A549 (cell line): ENCODE results near the gene OPRD1. TPM values are rescaled to one million over a fixed set of nuclear protein-coding genes. Genes with fewer than 3 reads are reported as not detected.

Source experiments
- ATAC-seq, 2 experiments: fragments of 200-7000 bp in 1 of 2; fragments of >200 bp in 1 of 2; cut with Nextera tagmentation in 1 of 2; cut with Tn5 transposase in 1 of 2; 3 replicates each; pipeline versions ENCODE4 v1.8.0 to v1.9.1; 2018 to 2020; ENCODE audit warnings: mild to moderate bottlenecking in 1 of 2, moderate library complexity in 1 of 2
- CTCF ChIA-PET: fragments of 300-600 bp; sonication (Branson Sonifier 250); formaldehyde crosslinking; extraction: SDS; loops from one replicate; lab custom pipeline; 2021; ENCODE audit warnings: antibody characterized with exemption, inconsistent platforms; lab: Yijun Ruan, JAX
- POLR2A ChIA-PET: fragments of 350-600 bp; formaldehyde crosslinking; extraction: SDS; loops from one replicate; lab custom pipeline; 2021; ENCODE audit warnings: antibody characterized with exemption, inconsistent platforms; lab: Yijun Ruan, JAX
- DNase-seq, 2 experiments: peaks; one replicate each; pipeline versions ENCODE4 v3.0.0 to v3.0.0-alpha.2; 2011 to 2016; ENCODE audit warnings: low read depth in 1 of 2, low spot score in 1 of 2
- FAIRE-seq: peaks from 2 replicates; lab custom pipeline; 2011; peaks lifted over from hg19 to GRCh38; lab: Jason Lieb, UNC
- H3K27ac ChIP-seq, 2 experiments: fragments of >200 bp; sonication (Bioruptor Twin); formaldehyde crosslinking; 3 replicates each; pipeline ENCODE4 v1.5.1; 2016 to 2017
- H3K4me1 ChIP-seq: fragments of >200 bp; sonication (Bioruptor Twin); formaldehyde crosslinking; 3 replicates; pipeline ENCODE4 v1.6.1; 2016
- H3K4me2 ChIP-seq: fragments of >200 bp; sonication (Bioruptor Twin); formaldehyde crosslinking; 3 replicates; pipeline ENCODE4 v1.6.1; 2016
- H3K4me3 ChIP-seq: fragments of >200 bp; sonication (Bioruptor Twin); formaldehyde crosslinking; 3 replicates; pipeline ENCODE4 v1.5.1; 2016
- H3K9me3 ChIP-seq: fragments of >200 bp; sonication (Bioruptor Twin); formaldehyde crosslinking; 3 replicates; pipeline ENCODE4 v1.6.1; 2016
- BHLHE40 ChIP-seq: IDR thresholded peaks from 2 replicates; pipeline ENCODE4 v1.6.1; 2012; ENCODE audit warnings: low read depth, low read length, inconsistent platforms
- CBX8 ChIP-seq: fragments of 200-600 bp; sonication (generic); IDR thresholded peaks from 2 replicates; pipeline ENCODE4 v1.6.1; 2016
- CEBPB ChIP-seq, 2 experiments: fragments of >200 bp in 1 of 2; sonication (Bioruptor Twin) in 1 of 2; formaldehyde crosslinking in 1 of 2; IDR thresholded peaks; 2 replicates each; pipeline ENCODE4 v1.6.1; 2012 to 2016
- E2F6 ChIP-seq: IDR thresholded peaks from 2 replicates; pipeline ENCODE4 v1.6.1; 2012; ENCODE audit warnings: low read depth, borderline replicate concordance
- EHF ChIP-seq: fragments of 250-450 bp; sonication (Bioruptor Pico); IDR thresholded peaks from 2 replicates; pipeline ENCODE4 v1.5.0; 2020; ENCODE audit warnings: mild to moderate bottlenecking
- EP300 ChIP-seq, 2 experiments: fragments of >200 bp; sonication (Bioruptor Twin); formaldehyde crosslinking; IDR thresholded peaks; 2 replicates in 1 of 2; 3 replicates in 1 of 2; pipeline ENCODE4 v1.6.1; 2016 to 2017
- HDAC2 ChIP-seq: fragments of 200-600 bp; sonication (generic); IDR thresholded peaks from 2 replicates; pipeline ENCODE4 v1.6.1; 2016
- HEYL ChIP-seq: fragments of 250-450 bp; sonication (Bioruptor Pico); IDR thresholded peaks from 2 replicates; pipeline ENCODE4 v1.8.0; 2021; ENCODE audit warnings: mild to moderate bottlenecking, moderate library complexity
- HOXB13 ChIP-seq: fragments of 250-450 bp; sonication (Bioruptor Pico); IDR thresholded peaks from 2 replicates; pipeline ENCODE4 v1.5.0; 2020; ENCODE audit warnings: low read depth, mild to moderate bottlenecking, moderate library complexity
- JUNB ChIP-seq: fragments of >200 bp; sonication (Bioruptor Twin); formaldehyde crosslinking; IDR thresholded peaks from 2 replicates; pipeline ENCODE4 v1.6.1; 2016
- KDM1A ChIP-seq: fragments of 200-600 bp; sonication (generic); IDR thresholded peaks from 2 replicates; pipeline ENCODE4 v1.6.1; 2016; ENCODE audit warnings: low read depth, mild to moderate bottlenecking
- KDM5A ChIP-seq: fragments of 200-600 bp; sonication (generic); IDR thresholded peaks from 2 replicates; pipeline ENCODE4 v1.6.1; 2016; ENCODE audit warnings: antibody characterized with exemption, mild to moderate bottlenecking
- MAFK ChIP-seq: fragments of 450-650 bp; IDR thresholded peaks from 2 replicates; pipeline ENCODE4 v1.6.1; 2014; ENCODE audit not compliant: partially characterized antibody
- MAX ChIP-seq: IDR thresholded peaks from 2 replicates; pipeline ENCODE4 v1.6.1; 2012
- NFE2L2 ChIP-seq: fragments of 150-350 bp; conservative IDR thresholded peaks from 2 replicates; pipeline ENCODE4 v1.6.1; 2014; ENCODE audit warnings: low read length
- PBX3 ChIP-seq: IDR thresholded peaks from 2 replicates; pipeline ENCODE4 v1.6.1; 2012
- PHF8 ChIP-seq: fragments of 200-600 bp; sonication (generic); IDR thresholded peaks from 2 replicates; pipeline ENCODE4 v1.6.1; 2016; ENCODE audit warnings: low read depth, mild to moderate bottlenecking, antibody characterized with exemption, moderate library complexity, borderline replicate concordance
- POLR2A ChIP-seq: IDR thresholded peaks from 2 replicates; pipeline ENCODE4 v1.6.1; 2012; ENCODE audit warnings: mild to moderate bottlenecking, low read length
- POLR2AphosphoS2 ChIP-seq: conservative IDR thresholded peaks from 2 replicates; pipeline ENCODE4 v1.6.1; 2012; ENCODE audit warnings: low read length, improper control_type of control experiment, inconsistent platforms
- RARB ChIP-seq: fragments of 250-450 bp; sonication (Bioruptor Pico); IDR thresholded peaks from 2 replicates; pipeline ENCODE4 v1.8.0; 2021; ENCODE audit warnings: mild to moderate bottlenecking, moderate library complexity
- RNF2 ChIP-seq: fragments of 200-600 bp; sonication (generic); IDR thresholded peaks from 2 replicates; pipeline ENCODE4 v1.6.1; 2016; ENCODE audit warnings: low read depth, mild to moderate bottlenecking, antibody characterized with exemption, moderate library complexity, borderline replicate concordance
- SMC3 ChIP-seq: fragments of >200 bp; sonication (Bioruptor Twin); formaldehyde crosslinking; IDR thresholded peaks from 3 replicates; pipeline ENCODE4 v1.6.1; 2018; ENCODE audit warnings: inconsistent platforms
- SREBF2 ChIP-seq: fragments of 450-650 bp; IDR thresholded peaks from 2 replicates; pipeline ENCODE4 v1.6.1; 2014; ENCODE audit warnings: mild to moderate bottlenecking, moderate library complexity
- TFCP2L1 ChIP-seq: fragments of 250-450 bp; sonication (Bioruptor Pico); IDR thresholded peaks from 2 replicates; pipeline ENCODE4 v1.5.0; 2021; ENCODE audit warnings: mild to moderate bottlenecking
- USF2 ChIP-seq: fragments of 450-650 bp; IDR thresholded peaks from 2 replicates; pipeline ENCODE4 v1.6.1; 2014; ENCODE audit warnings: antibody characterized with exemption
- WGBS: methylation state at CpG from one replicate; pipeline ENCODE4 v1.1.6; 2017; ENCODE audit errors: missing lambda C conversion rate; 5-methylcytosine and 5-hydroxymethylcytosine counted together
- polyA plus RNA-seq, 4 experiments: library from polyadenylated mRNA; depleted of rRNA in 3 of 4; stranded (reverse); fragments of >200 nt; fragmentation: RNase III in 1 of 4; extraction: RNeasy Plus Mini Kit Qiagen cat#74134 plus additional on column Dnase treatment in 1 of 4; gene quantifications; 2 replicates in 3 of 4; 3 replicates in 1 of 4; pipeline ENCODE4 v1.2.3, GENCODE V29; 2011 to 2017

The OPRD1 gene
- polyA plus RNA-seq, 2 of the 4 experiments (the other 2 are of a cell fraction): not detected

- TF ChIP-seq SMC3: no peak
- no peak for TF ChIP-seq POLR2AphosphoS2
- TF ChIP-seq HEYL: no peak
- no peak for TF ChIP-seq TFCP2L1
- no peak for TF ChIP-seq RNF2
- no peak for TF ChIP-seq NFE2L2
- TF ChIP-seq KDM1A: no peak
- TF ChIP-seq KDM5A: no peak
- TF ChIP-seq SREBF2: no peak
- TF ChIP-seq CBX8: no peak
- no peak for TF ChIP-seq RARB
- no peak for TF ChIP-seq EHF
- TF ChIP-seq HDAC2: no peak
- no peak for TF ChIP-seq POLR2A
- no peak for TF ChIP-seq HOXB13 (CRISPR knock-in tag)
- no peak for TF ChIP-seq BHLHE40
- POLR2A ChIA-PET: no interaction called here
- WGBS: 74% methylated on average over 17 of the region's 17 CpGs
- ATAC-seq (no peak), FAIRE-seq (no peak), DNase-seq (no peak)
- H3K4me1 ChIP-seq: peaks cover 40% of the 10 kb centered on the region
- H3K9me3 ChIP-seq: no peaks in the 10 kb centered on the region
- peak overlapping the region; percentile 91 to 96 for H3K27ac ChIP-seq
- H3K4me2 ChIP-seq: peak overlapping the region; percentile 99
- H3K4me3 ChIP-seq: peak overlapping the region; percentile 89
- CTCF ChIA-PET: interaction anchor here (0.7 to 1.0 kb wide), 2 partner anchors 9 to 145 kb away, joined by 3 to 5 read pairs; no protein-coding TSS in a partner anchor
These were observed 74.2 kb downstream of the OPRD1 start for GRCh38 chr1:28885977-28886730.

GRCh38 chr1:28886731-28887418, 74.9 kb downstream of the OPRD1 start:
- peak; percentile 83 to 93 for DNase-seq
- ChIA-PET CTCF (interaction anchor here (0.7 to 9.6 kb wide), 5 partner anchors 10 to 147 kb away, joined by 3 to 75 read pairs (median 4); no protein-coding TSS in a partner anchor), POLR2A (no interaction called here)
- Histone ChIP-seq H3K4me1 (peaks cover 37% of the 10 kb centered on the region), H3K4me3 (peak overlapping the region; percentile 89), H3K4me2 (peak overlapping the region; percentile 99), H3K27ac (peak overlapping the region; percentile 91 to 96), H3K9me3 (no peaks in the 10 kb centered on the region)
- WGBS: 13% methylated on average over 4 of the region's 43 CpGs
- peak; percentile 73 to 85 for ATAC-seq
- no peak for TF ChIP-seq JUNB
- TF ChIP-seq E2F6: peak; percentile 57; the same call in 1 of the 2 replicates
- peak; percentile 30; the same call in 1 of the 2 replicates for TF ChIP-seq PHF8
- peak; percentile 70 to 76; a peak in 3 of 4 replicates for TF ChIP-seq CEBPB (IDR thresholded peaks at IDR 0.05)
- TF ChIP-seq USF2: peak; percentile 72
- no peak for TF ChIP-seq MAFK
- TF ChIP-seq PBX3: peak; percentile 88
- peak; percentile 87 for TF ChIP-seq MAX
- TF ChIP-seq EP300 (IDR thresholded peaks at IDR 0.05): no peak
- TF ChIP-seq HDAC2: no peak
- no peak for FAIRE-seq
